IMR-90 (cell line): ENCODE measurements around the gene RDH13. TPM values are rescaled to one million over a fixed set of nuclear protein-coding genes. Genes with fewer than 3 reads are reported as not detected.

Experiments
- ATAC-seq: fragments of 200-7000 bp; cut with Tn5 transposase; 2 replicates; pipeline ENCODE4 v1.9.1; 2020; ENCODE audit warnings: low read depth, mild to moderate bottlenecking, moderate library complexity
- BruUV-seq: library from RNA; stranded (reverse); fragments of 400-500 nt; replicated peaks from 2 replicates; lab custom pipeline; 2021; lab: Mats Ljungman, UMichigan
- CTCF ChIA-PET: fragments of 300-600 bp; formaldehyde crosslinking; extraction: SDS; loops from one replicate; lab custom pipeline; 2021; ENCODE audit warnings: antibody characterized with exemption; lab: Yijun Ruan, JAX
- POLR2A ChIA-PET: fragments of 300-600 bp; sonication (Branson Sonifier 250); formaldehyde crosslinking; loops from one replicate; lab custom pipeline; 2022; ENCODE audit warnings: antibody characterized with exemption; ENCODE audit not compliant: unreplicated experiment; lab: Charles Lee
- DNase-seq: peaks from one replicate; pipeline ENCODE4 v3.0.0; 2013
- H2AFZ ChIP-seq: replicated peaks from 2 replicates; pipeline ENCODE3; 2013; ENCODE audit warnings: low read length, mild to moderate bottlenecking; ENCODE audit not compliant: poor library complexity
- H2AK5ac ChIP-seq: 2 replicates; pipeline ENCODE4 v1.6.1; 2013; ENCODE audit warnings: low read depth, low read length, inconsistent platforms
- H2AK9ac ChIP-seq: replicated peaks from 2 replicates; pipeline ENCODE3; 2013; ENCODE audit warnings: mild to moderate bottlenecking, low read depth, low read length, moderate library complexity; ENCODE audit not compliant: poor library complexity
- H2BK120ac ChIP-seq: 2 replicates; pipeline ENCODE4 v1.6.1; 2013; ENCODE audit warnings: low read depth, low read length, inconsistent platforms
- H2BK15ac ChIP-seq: 3 replicates; pipeline ENCODE4 v1.6.1; 2013; ENCODE audit warnings: low read depth, low read length, inconsistent platforms
- H2BK20ac ChIP-seq: 2 replicates; pipeline ENCODE4 v1.6.1; 2013; ENCODE audit warnings: low read depth, mild to moderate bottlenecking, inconsistent platforms, low read length, moderate library complexity
- H2BK5ac ChIP-seq: 2 replicates; pipeline ENCODE4 v1.6.1; 2013; ENCODE audit warnings: mild to moderate bottlenecking, low read depth, low read length, inconsistent platforms; ENCODE audit not compliant: poor library complexity, severe bottlenecking
- H3K14ac ChIP-seq: replicated peaks from 2 replicates; pipeline ENCODE4 v1.6.1; 2013; ENCODE audit warnings: low read depth, low read length, inconsistent platforms
- H3K18ac ChIP-seq: 2 replicates; pipeline ENCODE4 v1.6.1; 2013; ENCODE audit warnings: low read depth, low read length, control low read depth
- H3K23ac ChIP-seq: 2 replicates; pipeline ENCODE4 v1.6.1; 2013; ENCODE audit warnings: low read depth, low read length, inconsistent platforms
- H3K27ac ChIP-seq: 2 replicates; pipeline ENCODE4 v1.5.1; 2013; ENCODE audit warnings: mild to moderate bottlenecking, control low read depth, low read length; ENCODE audit not compliant: insufficient read depth
- H3K27me3 ChIP-seq: 2 replicates; pipeline ENCODE4 v1.6.1; 2013; ENCODE audit warnings: low read length; ENCODE audit not compliant: control insufficient read depth, insufficient read depth
- H3K36me3 ChIP-seq: 2 replicates; pipeline ENCODE4 v1.6.1; 2013; ENCODE audit warnings: low read length, mixed read lengths; ENCODE audit not compliant: control insufficient read depth, insufficient read depth
- H3K4ac ChIP-seq: 2 replicates; pipeline ENCODE4 v1.6.1; 2013; ENCODE audit warnings: low read depth, low read length, inconsistent platforms
- H3K4me1 ChIP-seq: 2 replicates; pipeline ENCODE4 v1.6.1; 2013; ENCODE audit warnings: low read length, mixed read lengths; ENCODE audit not compliant: control insufficient read depth, insufficient read depth
- H3K4me2 ChIP-seq: 2 replicates; pipeline ENCODE4 v1.6.1; 2013; ENCODE audit warnings: low read depth, mild to moderate bottlenecking, control low read depth, low read length, moderate library complexity
- H3K4me3 ChIP-seq: 2 replicates; pipeline ENCODE4 v1.5.1; 2013; ENCODE audit warnings: low read depth, mild to moderate bottlenecking, control low read depth, low read length, moderate library complexity; ENCODE audit not compliant: insufficient read depth
- H3K56ac ChIP-seq: 2 replicates; pipeline ENCODE4 v1.6.1; 2013; ENCODE audit warnings: low read length, inconsistent platforms; ENCODE audit not compliant: insufficient read depth; ENCODE audit errors: extremely low read depth
- H3K79me1 ChIP-seq, 2 experiments: 2 replicates each; pipeline ENCODE4 v1.6.1; 2013; ENCODE audit warnings: low read length in 2 of 2, inconsistent platforms in 1 of 2, low read depth in 1 of 2
- H3K9ac ChIP-seq: 2 replicates; pipeline ENCODE4 v1.6.1; 2013; ENCODE audit warnings: low read depth, low read length, control low read depth
- H3K9me1 ChIP-seq: 2 replicates; pipeline ENCODE4 v1.6.1; 2013; ENCODE audit warnings: low read length, inconsistent platforms; ENCODE audit not compliant: insufficient read depth
- H3K9me3 ChIP-seq: 2 replicates; pipeline ENCODE4 v1.6.1; 2013; ENCODE audit warnings: low read length; ENCODE audit not compliant: control insufficient read depth, insufficient read depth
- H4K20me1 ChIP-seq: 2 replicates; pipeline ENCODE4 v1.6.1; 2013; ENCODE audit warnings: low read length, inconsistent platforms; ENCODE audit not compliant: insufficient read depth
- H4K5ac ChIP-seq: 2 replicates; pipeline ENCODE4 v1.6.1; 2013; ENCODE audit warnings: mild to moderate bottlenecking, low read depth, low read length, control low read depth
- H4K8ac ChIP-seq, 2 experiments: 2 replicates each; pipeline ENCODE4 v1.6.1; 2013; ENCODE audit warnings: low read depth in 2 of 2, low read length in 2 of 2, control low read depth in 1 of 2, inconsistent platforms in 1 of 2
- H4K91ac ChIP-seq: 2 replicates; pipeline ENCODE4 v1.6.1; 2013; ENCODE audit warnings: low read depth, low read length, inconsistent platforms; ENCODE audit not compliant: insufficient read depth
- CEBPB ChIP-seq: IDR thresholded peaks from 2 replicates; pipeline ENCODE4 v1.6.1; 2012; ENCODE audit warnings: low read depth, low read length, improper control_type of control experiment
- WGBS, 2 experiments: methylation state at CpG; one replicate each; pipeline versions ENCODE4 v1.1.5 to v1.1.7; 2013; ENCODE audit warnings: missing lambda C conversion rate in 2 of 2; ENCODE audit not compliant: insufficient read length in 1 of 2; ENCODE audit errors: extremely low coverage in 2 of 2; 5-methylcytosine and 5-hydroxymethylcytosine counted together
- dilution Hi-C: fragments of 300-500 bp; cut with HindIII; formaldehyde crosslinking; loops from one replicate; pipeline ENCODE4 v1.14.3; 2018; ENCODE audit warnings: low sequenced_read_pairs; ENCODE audit not compliant: unreplicated experiment
- in situ Hi-C: fragments of 300-500 bp; cut with MboI; formaldehyde crosslinking; loops from 3 replicates; pipeline ENCODE4 v1.14.3; 2019; ENCODE audit warnings: low sequenced_read_pairs, inconsistent platforms, mixed read lengths
- intact Hi-C: fragments of 100-400 bp; cut with micrococcal nuclease; formaldehyde crosslinking; loops from 2 replicates; pipeline ENCODE4 v1.10.0; 2022
- polyA plus RNA-seq, 3 experiments: library from polyadenylated mRNA; depleted of rRNA; stranded (reverse); fragments of >200 nt; gene quantifications; 2 replicates each; pipeline ENCODE4 v1.2.3, GENCODE V29; 2012; ENCODE audit warnings: low replicate concordance in 1 of 3
- total RNA-seq: library from RNA; depleted of rRNA; stranded (reverse); fragments of >200 nt; gene quantifications from 2 replicates; pipeline ENCODE4 v1.2.3, GENCODE V29; 2012

The RDH13 gene
- total and polyA plus RNA-seq, 2 of the 4 experiments (the other 2 are of a cell fraction), result 7.5 to 7.8 TPM

DNA sequence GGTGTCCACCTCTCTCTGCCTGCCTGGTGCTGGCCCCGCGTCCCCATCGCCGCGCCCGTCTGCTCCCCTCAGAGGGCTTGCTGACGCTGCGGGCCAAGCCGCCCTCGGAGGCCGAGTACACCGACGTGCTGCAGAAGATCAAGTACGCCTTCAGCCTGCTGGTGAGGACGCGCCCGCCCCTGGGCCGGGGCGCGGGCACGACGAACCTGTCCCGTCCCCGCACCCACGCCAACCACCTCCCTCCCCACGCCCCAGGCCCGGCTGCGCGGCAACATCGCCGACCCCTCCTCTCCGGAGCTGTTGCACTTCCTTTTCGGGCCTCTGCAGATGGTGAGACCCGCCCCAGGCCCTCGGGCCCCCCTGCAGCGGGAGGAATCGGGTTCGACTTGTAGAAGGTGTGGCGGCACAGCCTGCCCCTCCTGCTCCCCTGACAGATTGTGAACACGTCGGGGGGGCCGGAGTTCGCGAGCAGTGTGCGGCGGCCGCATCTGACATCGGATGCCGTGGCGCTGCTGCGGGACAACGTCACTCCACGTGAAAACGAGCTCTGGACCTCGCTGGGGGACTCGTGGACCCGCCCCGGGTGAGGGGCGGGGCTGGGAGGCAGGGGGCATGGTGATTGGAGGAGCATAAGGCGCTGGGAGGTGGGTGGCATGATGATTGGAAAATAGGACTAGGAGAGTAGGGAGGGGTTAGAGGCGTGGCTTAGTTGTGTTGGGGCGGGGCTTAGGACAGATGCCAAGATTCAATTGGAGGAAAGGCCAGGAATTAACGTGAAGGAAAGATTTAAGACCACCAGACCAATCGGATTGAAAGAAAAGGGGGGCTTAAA, 19.3 kb upstream of the RDH13 start:
- H2BK20ac ChIP-seq, result no peak overlapping the region
- no TSS peak for BruUV-seq
- no peak for TF ChIP-seq CEBPB
- H3K4me2 ChIP-seq, result no peak overlapping the region; the same call in 1 of the 2 replicates
- H3K9me1 ChIP-seq, result peaks cover 4% of the 10 kb centered on the region; the same call in 1 of the 2 replicates
- peaks cover 11% of the 10 kb centered on the region; the same call in 1 of the 2 replicates for H3K4me1 ChIP-seq
- no peaks in the 10 kb centered on the region for H3K79me1 ChIP-seq
- no peak overlapping the region for H2BK120ac ChIP-seq
- no peak overlapping the region for H3K23ac ChIP-seq
- H3K9me3 ChIP-seq, result peaks cover 7% of the 10 kb centered on the region; the same call in 1 of the 2 replicates
- ChIA-PET POLR2A (no interaction called here), CTCF (no interaction called here)
- H4K91ac ChIP-seq, result no peak overlapping the region
- no peaks in the 10 kb centered on the region for H3K36me3 ChIP-seq
- H2AK5ac ChIP-seq, result no peak overlapping the region
- intact Hi-C loops (loop anchor here (10.0 kb wide), 1 partner anchor 617 kb away; the partner anchor contains the start of gene LENG9), in situ Hi-C loops (no loop called here), dilution Hi-C loops (no loop called here)
- no peak overlapping the region for H4K8ac ChIP-seq
- peaks cover 13% of the 10 kb centered on the region for H4K20me1 ChIP-seq
- no peak overlapping the region for H3K27ac ChIP-seq
- 7% methylated on average over 25 of the region's 64 CpGs; no CpG with 5 or more reads in 1 of the 2 experiments for WGBS, 2 experiments
- H3K4me3 ChIP-seq, result peak overlapping the region; percentile 30; the same call in 1 of the 2 replicates
- DNase-seq (peak; percentile 42), ATAC-seq (no peak)
- no peak overlapping the region for H3K14ac ChIP-seq
- H3K27me3 ChIP-seq, result peaks cover 59% of the 10 kb centered on the region
- H4K5ac ChIP-seq, result no peak overlapping the region
- H3K4ac ChIP-seq, result no peak overlapping the region
- no peak overlapping the region for H3K56ac ChIP-seq
- H3K9ac ChIP-seq, result no peak overlapping the region
- no peak overlapping the region for H2BK5ac ChIP-seq
- peak overlapping the region; percentile 78 for H2AFZ ChIP-seq
- H2BK15ac ChIP-seq, result no peak overlapping the region
- no peak overlapping the region for H3K18ac ChIP-seq
- peak overlapping the region; percentile 65 for H2AK9ac ChIP-seq
